ENCODE results near the gene MSN.

GRCh38 chrX:65697211-65697641, 29.8 kb downstream of the MSN start:
- TF ChIP-seq CTCF (optimal IDR thresholded peaks at IDR 0.05 in 1 of 3, IDR thresholded peaks at IDR 0.05 in 1 of 3, conservative IDR thresholded peaks at IDR 0.05 in 1 of 3; ENCODE audit: extremely low read depth in 1 of 3, insufficient read depth in 2 of 3, low read length in 3 of 3) (no peak), EZH2 (IDR thresholded peaks at IDR 0.05; ENCODE audit: low read length) (no peak)

Data from keratinocyte (primary cell).